ENCODE results near the gene RTN4RL2.

The RTN4RL2 gene

GRCh38 chr11:57500926-57501325 lies 40.6 kb downstream of the RTN4RL2 start:
- no peaks in the 10 kb centered on the region for H3K27me3 ChIP-seq (ENCODE audit: low read length)
- H3F3A ChIP-seq (ENCODE audit: insufficient read depth): no peaks in the 10 kb centered on the region
- H3K27ac ChIP-seq (ENCODE audit: low read depth, low read length): no peak overlapping the region
- H3K36me3 ChIP-seq (ENCODE audit: low read length): no peaks in the 10 kb centered on the region
- H2AFZ ChIP-seq (ENCODE audit: low read depth, low read length, severe bottlenecking): no peak overlapping the region
- H4K20me1 ChIP-seq (ENCODE audit: low read depth, low read length): no peaks in the 10 kb centered on the region
- H3K9ac ChIP-seq (ENCODE audit: low read length): no peak overlapping the region
- peaks cover 11% of the 10 kb centered on the region; the same call in 1 of the 2 replicates for H3K79me2 ChIP-seq (ENCODE audit: insufficient read depth, low read length)
- no peak overlapping the region for H3K4me3 ChIP-seq (ENCODE audit: insufficient read depth, low read length, poor library complexity, severe bottlenecking)
- H3K4me2 ChIP-seq (ENCODE audit: low read depth, low read length, poor library complexity, severe bottlenecking): no peak overlapping the region
- TF ChIP-seq EZH2phosphoT487 (conservative IDR thresholded peaks at IDR 0.05; ENCODE audit: low read length) (no peak), CTCF (IDR thresholded peaks at IDR 0.05; ENCODE audit: insufficient read depth, low read length, poor library complexity, severe bottlenecking) (no peak)
- H3K9me3 ChIP-seq (ENCODE audit: insufficient read depth, low read length): no peaks in the 10 kb centered on the region
- no peaks in the 10 kb centered on the region for H3K9me2 ChIP-seq (replicated peaks; ENCODE audit: insufficient read depth, low read length)

- H3K9ac ChIP-seq (ENCODE audit: low read length): no peak overlapping the region
- no peak overlapping the region for H2AFZ ChIP-seq (ENCODE audit: low read depth, low read length, severe bottlenecking)
- peaks cover 14% of the 10 kb centered on the region; the same call in 1 of the 2 replicates for H3K79me2 ChIP-seq (ENCODE audit: insufficient read depth, low read length)
- no peaks in the 10 kb centered on the region for H3K9me3 ChIP-seq (ENCODE audit: insufficient read depth, low read length)
- no peaks in the 10 kb centered on the region for H3F3A ChIP-seq (ENCODE audit: insufficient read depth)
- no peaks in the 10 kb centered on the region for H3K9me2 ChIP-seq (replicated peaks; ENCODE audit: insufficient read depth, low read length)
- no peaks in the 10 kb centered on the region for H3K27me3 ChIP-seq (ENCODE audit: low read length)
- no peak overlapping the region for H3K4me2 ChIP-seq (ENCODE audit: low read depth, low read length, poor library complexity, severe bottlenecking)
- H4K20me1 ChIP-seq (ENCODE audit: low read depth, low read length): no peaks in the 10 kb centered on the region
- no peaks in the 10 kb centered on the region for H3K36me3 ChIP-seq (ENCODE audit: low read length)
- TF ChIP-seq CTCF (IDR thresholded peaks at IDR 0.05; ENCODE audit: insufficient read depth, low read length, poor library complexity, severe bottlenecking) (no peak), EZH2phosphoT487 (conservative IDR thresholded peaks at IDR 0.05; ENCODE audit: low read length) (no peak)
- H3K4me3 ChIP-seq (ENCODE audit: insufficient read depth, low read length, poor library complexity, severe bottlenecking): no peak overlapping the region
- H3K27ac ChIP-seq (ENCODE audit: low read depth, low read length): no peak overlapping the region
These were observed 41.6 kb downstream of the RTN4RL2 start for GRCh38 chr11:57501953-57502352.

GRCh38 chr11:57502376-57502775 lies 42.0 kb downstream of the RTN4RL2 start:
- no peaks in the 10 kb centered on the region for H3F3A ChIP-seq (ENCODE audit: insufficient read depth)
- no peak overlapping the region for H3K4me2 ChIP-seq (ENCODE audit: low read depth, low read length, poor library complexity, severe bottlenecking)
- no peak overlapping the region for H3K27ac ChIP-seq (ENCODE audit: low read depth, low read length)
- H3K9ac ChIP-seq (ENCODE audit: low read length): no peak overlapping the region
- TF ChIP-seq CTCF (IDR thresholded peaks at IDR 0.05; ENCODE audit: insufficient read depth, low read length, poor library complexity, severe bottlenecking) (no peak), EZH2phosphoT487 (conservative IDR thresholded peaks at IDR 0.05; ENCODE audit: low read length) (no peak)
- no peaks in the 10 kb centered on the region for H4K20me1 ChIP-seq (ENCODE audit: low read depth, low read length)
- no peaks in the 10 kb centered on the region for H3K36me3 ChIP-seq (ENCODE audit: low read length)
- no peaks in the 10 kb centered on the region for H3K9me3 ChIP-seq (ENCODE audit: insufficient read depth, low read length)
- no peaks in the 10 kb centered on the region for H3K9me2 ChIP-seq (replicated peaks; ENCODE audit: insufficient read depth, low read length)
- H3K79me2 ChIP-seq (ENCODE audit: insufficient read depth, low read length): peaks cover 15% of the 10 kb centered on the region; the same call in 1 of the 2 replicates
- H3K27me3 ChIP-seq (ENCODE audit: low read length): no peaks in the 10 kb centered on the region
- H2AFZ ChIP-seq (ENCODE audit: low read depth, low read length, severe bottlenecking): no peak overlapping the region
- no peak overlapping the region for H3K4me3 ChIP-seq (ENCODE audit: insufficient read depth, low read length, poor library complexity, severe bottlenecking)

Measured in SU-DHL-6 (cell line).